Measurements from ENCODE around the gene RPA1. TPM values are rescaled to one million over a fixed set of nuclear protein-coding genes. Genes with fewer than 3 reads are reported as not detected.

The RPA1 gene
- total and polyA plus RNA-seq, 5 donors from 2014 or later = 66.3 to 94.5 (median 70.6) TPM

GRCh38 chr17:1868090-1868489 lies 38.3 kb downstream of the RPA1 start:
- peaks cover 4% of the 10 kb centered on the region for H3K27me3 Mint-ChIP-seq
- no peak for ATAC-seq (ENCODE audit: low read depth in 2 of 2)
- Histone ChIP-seq H3K9me3 (ENCODE audit: control insufficient read depth in 2 of 2, low read length in 2 of 2) (no peaks in the 10 kb centered on the region), H3K36me3 (ENCODE audit: control insufficient read depth, insufficient read depth, low read length) (peaks cover 2% of the 10 kb centered on the region), H3K27ac (ENCODE audit: insufficient read depth, low read length, poor library complexity, severe bottlenecking) (no peak overlapping the region), H3K27me3 (ENCODE audit: control insufficient read depth, insufficient read depth, low read length) (no peaks in the 10 kb centered on the region), H3K4me1 (ENCODE audit: control insufficient read depth, insufficient read depth, low read length, poor library complexity, severe bottlenecking) (peaks cover 36% of the 10 kb centered on the region), H3K4me3 (ENCODE audit: low read depth, low read length) (no peak overlapping the region)
- no peak overlapping the region for H3K4me3 Mint-ChIP-seq
- no peak for DNase-seq
- peak overlapping the region; percentile 11 to 32 (median 15) for H3K27ac Mint-ChIP-seq
- H3K9me3 Mint-ChIP-seq = no peaks in the 10 kb centered on the region
- H3K4me1 Mint-ChIP-seq = peaks cover 24 to 47% (median 38%) of the 10 kb centered on the region in 4 donors
- no peaks in the 10 kb centered on the region for H3K36me3 Mint-ChIP-seq

- Mint-ChIP-seq H3K4me3 (peak overlapping the region; percentile 13 to 73 (median 50)), H3K9me3 (no peaks in the 10 kb centered on the region), H3K27me3 (peaks cover 4% of the 10 kb centered on the region), H3K36me3 (peaks cover 14% of the 10 kb centered on the region), H3K4me1 (peaks cover 22 to 67% (median 51%) of the 10 kb centered on the region in 4 donors), H3K27ac (peak overlapping the region; percentile 91 to 97 (median 94))
- peak; percentile 67 to 71 for ATAC-seq (ENCODE audit: low read depth in 2 of 2)
- Histone ChIP-seq H3K4me3 (ENCODE audit: low read depth, low read length) (peak overlapping the region; percentile 83), H3K27ac (ENCODE audit: insufficient read depth, low read length, poor library complexity, severe bottlenecking) (peak overlapping the region; percentile 87), H3K9me3 (ENCODE audit: control insufficient read depth in 2 of 2, low read length in 2 of 2) (no peaks in the 10 kb centered on the region), H3K4me1 (ENCODE audit: control insufficient read depth, insufficient read depth, low read length, poor library complexity, severe bottlenecking) (peaks cover 57% of the 10 kb centered on the region), H3K27me3 (ENCODE audit: control insufficient read depth, insufficient read depth, low read length) (no peaks in the 10 kb centered on the region), H3K36me3 (ENCODE audit: control insufficient read depth, insufficient read depth, low read length) (peaks cover 9% of the 10 kb centered on the region)
- DNase-seq = peak in 2 of 3 donors; percentile 74 to 87
These were observed 40.8 kb downstream of the RPA1 start for GRCh38 chr17:1870592-1870991.

GRCh38 chr17:1871756-1872155 lies 42.0 kb downstream of the RPA1 start:
- peak; percentile 9 to 74 (median 72) for DNase-seq
- H3K27ac ChIP-seq (ENCODE audit: insufficient read depth, low read length, poor library complexity, severe bottlenecking) = peak overlapping the region; percentile 87
- peaks cover 20% of the 10 kb centered on the region for H3K36me3 ChIP-seq (ENCODE audit: control insufficient read depth, insufficient read depth, low read length)
- H3K9me3 ChIP-seq (ENCODE audit: control insufficient read depth in 2 of 2, low read length in 2 of 2) = no peaks in the 10 kb centered on the region
- Mint-ChIP-seq H3K4me1 (peaks cover 23 to 67% (median 50%) of the 10 kb centered on the region in 4 donors), H3K9me3 (no peaks in the 10 kb centered on the region), H3K27me3 (peaks cover 4% of the 10 kb centered on the region), H3K36me3 (peaks cover 20% of the 10 kb centered on the region), H3K4me3 (peak overlapping the region; percentile 69 to 96 (median 76)), H3K27ac (peak overlapping the region; percentile 91 to 97 (median 94))
- H3K4me1 ChIP-seq (ENCODE audit: control insufficient read depth, insufficient read depth, low read length, poor library complexity, severe bottlenecking) = peaks cover 57% of the 10 kb centered on the region
- ATAC-seq (ENCODE audit: low read depth in 2 of 2) = peak; percentile 26 to 34
- no peaks in the 10 kb centered on the region for H3K27me3 ChIP-seq (ENCODE audit: control insufficient read depth, insufficient read depth, low read length)
- peak overlapping the region; percentile 83 for H3K4me3 ChIP-seq (ENCODE audit: low read depth, low read length)

- peak overlapping the region; percentile 69 to 96 (median 76) for H3K4me3 Mint-ChIP-seq
- DNase-seq (no peak), ATAC-seq (ENCODE audit: low read depth in 2 of 2) (no peak)
- peak overlapping the region; percentile 91 to 97 (median 94) for H3K27ac Mint-ChIP-seq
- Histone ChIP-seq H3K27ac (ENCODE audit: insufficient read depth, low read length, poor library complexity, severe bottlenecking) (peak overlapping the region; percentile 87), H3K4me1 (ENCODE audit: control insufficient read depth, insufficient read depth, low read length, poor library complexity, severe bottlenecking) (peaks cover 57% of the 10 kb centered on the region), H3K36me3 (ENCODE audit: control insufficient read depth, insufficient read depth, low read length) (peaks cover 25% of the 10 kb centered on the region), H3K27me3 (ENCODE audit: control insufficient read depth, insufficient read depth, low read length) (no peaks in the 10 kb centered on the region), H3K4me3 (ENCODE audit: low read depth, low read length) (peak overlapping the region; percentile 83), H3K9me3 (ENCODE audit: control insufficient read depth in 2 of 2, low read length in 2 of 2) (no peaks in the 10 kb centered on the region)
- H3K4me1 Mint-ChIP-seq = peaks cover 28 to 71% (median 48%) of the 10 kb centered on the region in 4 donors
- no peaks in the 10 kb centered on the region for H3K9me3 Mint-ChIP-seq
- H3K27me3 Mint-ChIP-seq = peaks cover 4% of the 10 kb centered on the region
- H3K36me3 Mint-ChIP-seq = peaks cover 25% of the 10 kb centered on the region
These were observed 42.4 kb downstream of the RPA1 start for GRCh38 chr17:1872254-1872653.

DNA sequence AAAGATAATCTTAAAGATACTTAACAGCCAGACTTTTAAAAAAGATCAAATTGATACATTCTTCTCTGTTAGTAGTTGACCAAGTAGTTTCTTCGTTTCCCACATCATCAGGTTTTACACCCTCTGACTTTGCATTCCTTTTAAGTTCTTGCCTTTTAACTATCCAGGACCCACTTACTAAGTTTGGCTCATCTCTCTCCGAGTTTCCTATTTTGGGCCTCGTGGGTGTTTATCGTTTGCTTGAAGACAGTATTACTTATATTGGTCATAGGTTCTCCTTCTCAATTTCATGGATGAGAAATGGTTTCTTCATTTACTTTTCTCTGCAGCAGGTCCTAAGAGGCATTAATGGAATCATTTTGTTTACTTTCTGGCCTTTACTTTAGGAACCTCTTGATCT lies 43.2 kb downstream of the RPA1 start:
- H3K36me3 Mint-ChIP-seq = peaks cover 33% of the 10 kb centered on the region
- peaks cover 28 to 70% (median 48%) of the 10 kb centered on the region in 4 donors for H3K4me1 Mint-ChIP-seq
- Histone ChIP-seq H3K36me3 (ENCODE audit: control insufficient read depth, insufficient read depth, low read length) (peaks cover 32% of the 10 kb centered on the region), H3K4me1 (ENCODE audit: control insufficient read depth, insufficient read depth, low read length, poor library complexity, severe bottlenecking) (peaks cover 57% of the 10 kb centered on the region), H3K27ac (ENCODE audit: insufficient read depth, low read length, poor library complexity, severe bottlenecking) (peak overlapping the region; percentile 87), H3K4me3 (ENCODE audit: low read depth, low read length) (peak overlapping the region; percentile 83), H3K9me3 (ENCODE audit: control insufficient read depth in 2 of 2, low read length in 2 of 2) (no peaks in the 10 kb centered on the region), H3K27me3 (ENCODE audit: control insufficient read depth, insufficient read depth, low read length) (no peaks in the 10 kb centered on the region)
- peak overlapping the region; percentile 84 to 98 (median 91) for H3K27ac Mint-ChIP-seq
- DNase-seq = no peak
- H3K4me3 Mint-ChIP-seq = peak overlapping the region; percentile 74 to 89 (median 80)
- ATAC-seq (ENCODE audit: low read depth in 2 of 2) = no peak
- H3K27me3 Mint-ChIP-seq = peaks cover 4% of the 10 kb centered on the region
- no peaks in the 10 kb centered on the region for H3K9me3 Mint-ChIP-seq

- no peaks in the 10 kb centered on the region for H3K27me3 ChIP-seq (ENCODE audit: control insufficient read depth, insufficient read depth, low read length)
- DNase-seq (peak in 2 of 3 donors; percentile 35 to 91), ATAC-seq (ENCODE audit: low read depth in 2 of 2) (peak; percentile 73 to 79)
- Mint-ChIP-seq H3K36me3 (peaks cover 36% of the 10 kb centered on the region), H3K4me3 (peak overlapping the region; percentile 74 to 89 (median 80)), H3K4me1 (peaks cover 28 to 69% (median 47%) of the 10 kb centered on the region in 4 donors), H3K27ac (peak overlapping the region; percentile 84 to 98 (median 91)), H3K9me3 (no peaks in the 10 kb centered on the region), H3K27me3 (peaks cover 4% of the 10 kb centered on the region)
- peaks cover 35% of the 10 kb centered on the region for H3K36me3 ChIP-seq (ENCODE audit: control insufficient read depth, insufficient read depth, low read length)
- H3K4me3 ChIP-seq (ENCODE audit: low read depth, low read length) = peak overlapping the region; percentile 83
- H3K27ac ChIP-seq (ENCODE audit: insufficient read depth, low read length, poor library complexity, severe bottlenecking) = peak overlapping the region; percentile 87
- H3K4me1 ChIP-seq (ENCODE audit: control insufficient read depth, insufficient read depth, low read length, poor library complexity, severe bottlenecking) = peaks cover 57% of the 10 kb centered on the region
- no peaks in the 10 kb centered on the region for H3K9me3 ChIP-seq (ENCODE audit: control insufficient read depth in 2 of 2, low read length in 2 of 2)
These were observed 43.6 kb downstream of the RPA1 start for GRCh38 chr17:1873418-1873817.

GRCh38 chr17:1875597-1875996 lies 45.8 kb downstream of the RPA1 start:
- H3K4me1 ChIP-seq (ENCODE audit: control insufficient read depth, insufficient read depth, low read length, poor library complexity, severe bottlenecking) = peaks cover 46% of the 10 kb centered on the region
- H3K27ac ChIP-seq (ENCODE audit: insufficient read depth, low read length, poor library complexity, severe bottlenecking) = no peak overlapping the region
- no peaks in the 10 kb centered on the region for H3K9me3 Mint-ChIP-seq
- H3K27me3 Mint-ChIP-seq = peaks cover 4% of the 10 kb centered on the region
- peaks cover 53% of the 10 kb centered on the region for H3K36me3 Mint-ChIP-seq
- no peak for ATAC-seq (ENCODE audit: low read depth in 2 of 2)
- H3K4me3 ChIP-seq (ENCODE audit: low read depth, low read length) = no peak overlapping the region
- DNase-seq = no peak
- H3K4me1 Mint-ChIP-seq = peaks cover 25 to 53% (median 38%) of the 10 kb centered on the region in 4 donors
- H3K27ac Mint-ChIP-seq = peak overlapping the region in 1 of 3 donors; percentile 32
- peaks cover 56% of the 10 kb centered on the region for H3K36me3 ChIP-seq (ENCODE audit: control insufficient read depth, insufficient read depth, low read length)
- H3K9me3 ChIP-seq (ENCODE audit: control insufficient read depth in 2 of 2, low read length in 2 of 2) = no peaks in the 10 kb centered on the region
- H3K4me3 Mint-ChIP-seq = no peak overlapping the region
- no peaks in the 10 kb centered on the region for H3K27me3 ChIP-seq (ENCODE audit: control insufficient read depth, insufficient read depth, low read length)
